Erythroblast (primary cell): Measurements from ENCODE around the gene KIT.

ENCODE experiments used
- GATA1 ChIP-seq: IDR thresholded peaks from 2 replicates; pipeline ENCODE4 v1.6.1; 2011; ENCODE audit warnings: low read depth, mild to moderate bottlenecking, control low read depth, low read length, moderate library complexity
- POLR2A ChIP-seq: IDR thresholded peaks from 2 replicates; pipeline ENCODE4 v1.6.1; 2011; ENCODE audit warnings: mild to moderate bottlenecking, low read length

- no peak for TF ChIP-seq POLR2A
- TF ChIP-seq GATA1: no peak
These were observed 121.9 kb downstream of the KIT start for GRCh38 chr4:54779476-54780148.
